ENCODE data around the gene GSN. TPM values are rescaled to one million over a fixed set of nuclear protein-coding genes. Genes with fewer than 3 reads are reported as not detected.

The GSN gene
- total RNA-seq, 1 donor from 2014 or later, result 72.1 TPM

- no peaks in the 10 kb centered on the region for H3K36me3 ChIP-seq
- no peaks in the 10 kb centered on the region for H3K9me3 ChIP-seq (ENCODE audit: low read depth)
- H3K4me2 ChIP-seq, result no peak overlapping the region
- peak; percentile 50 for DNase-seq (ENCODE audit: low spot score)
- H3K79me2 ChIP-seq (ENCODE audit: low read depth), result no peaks in the 10 kb centered on the region
- Mint-ChIP-seq H3K4me3 (peak overlapping the region; percentile 49), H3K9me3 (no peaks in the 10 kb centered on the region), H3K27me3 (ENCODE audit: insufficient read depth, low read depth) (peaks cover 5% of the 10 kb centered on the region), H3K36me3 (no peaks in the 10 kb centered on the region), H3K27ac (no peak overlapping the region), H3K4me1 (peaks cover 41% of the 10 kb centered on the region)
- no peak overlapping the region for H3K4me3 ChIP-seq
- H3K27me3 ChIP-seq, result peaks cover 6% of the 10 kb centered on the region
- no peak overlapping the region for H2AFZ ChIP-seq (replicated peaks)
- peaks cover 25% of the 10 kb centered on the region for H3K4me1 ChIP-seq
- no peaks in the 10 kb centered on the region for H4K20me1 ChIP-seq (ENCODE audit: low read depth)
- H3F3A ChIP-seq (ENCODE audit: low read depth), result peaks cover 21% of the 10 kb centered on the region
- no peak overlapping the region for H3K9ac ChIP-seq
- TF ChIP-seq EZH2 (IDR thresholded peaks at IDR 0.05) (no peak), EZH2phosphoT487 (IDR thresholded peaks at IDR 0.05) (peak; percentile 40)
- TF ChIP-seq, protein P1, sequence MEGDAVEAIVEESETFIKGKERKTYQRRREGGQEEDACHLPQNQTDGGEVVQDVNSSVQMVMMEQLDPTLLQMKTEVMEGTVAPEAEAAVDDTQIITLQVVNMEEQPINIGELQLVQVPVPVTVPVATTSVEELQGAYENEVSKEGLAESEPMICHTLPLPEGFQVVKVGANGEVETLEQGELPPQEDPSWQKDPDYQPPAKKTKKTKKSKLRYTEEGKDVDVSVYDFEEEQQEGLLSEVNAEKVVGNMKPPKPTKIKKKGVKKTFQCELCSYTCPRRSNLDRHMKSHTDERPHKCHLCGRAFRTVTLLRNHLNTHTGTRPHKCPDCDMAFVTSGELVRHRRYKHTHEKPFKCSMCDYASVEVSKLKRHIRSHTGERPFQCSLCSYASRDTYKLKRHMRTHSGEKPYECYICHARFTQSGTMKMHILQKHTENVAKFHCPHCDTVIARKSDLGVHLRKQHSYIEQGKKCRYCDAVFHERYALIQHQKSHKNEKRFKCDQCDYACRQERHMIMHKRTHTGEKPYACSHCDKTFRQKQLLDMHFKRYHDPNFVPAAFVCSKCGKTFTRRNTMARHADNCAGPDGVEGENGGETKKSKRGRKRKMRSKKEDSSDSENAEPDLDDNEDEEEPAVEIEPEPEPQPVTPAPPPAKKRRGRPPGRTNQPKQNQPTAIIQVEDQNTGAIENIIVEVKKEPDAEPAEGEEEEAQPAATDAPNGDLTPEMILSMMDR (IDR thresholded peaks at IDR 0.05), result no peak
- no peak overlapping the region for H3K27ac ChIP-seq
Measured at GRCh38 chr9:121225240-121225639, 42.7 kb upstream of the GSN start.

DNA sequence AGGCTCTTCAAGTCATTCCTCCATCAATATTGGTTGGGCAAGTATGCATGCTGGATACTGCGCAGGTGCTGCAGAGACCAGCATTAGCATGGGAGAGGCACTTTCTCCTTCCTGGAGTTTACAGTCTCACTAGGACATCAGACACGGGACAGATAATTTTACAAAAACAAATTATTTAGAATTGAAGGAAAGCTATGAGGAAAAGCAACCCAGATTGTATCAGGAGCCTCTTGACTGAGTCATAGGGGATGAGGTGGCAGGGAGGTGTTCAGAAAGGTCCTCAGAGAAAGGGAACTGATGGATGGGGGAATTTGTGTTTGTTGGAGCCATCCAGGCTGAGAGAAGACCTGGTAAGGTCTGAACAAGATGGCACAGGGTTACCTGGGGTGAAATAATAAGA, 41.8 kb upstream of the GSN start:
- Histone ChIP-seq H3K79me2 (ENCODE audit: low read depth) (no peaks in the 10 kb centered on the region), H3K27ac (no peak overlapping the region), H3K36me3 (no peaks in the 10 kb centered on the region), H3K4me2 (no peak overlapping the region), H3K9ac (no peak overlapping the region), H3K9me3 (ENCODE audit: low read depth) (no peaks in the 10 kb centered on the region), H3K4me3 (no peak overlapping the region), H3K27me3 (no peaks in the 10 kb centered on the region), H4K20me1 (ENCODE audit: low read depth) (no peaks in the 10 kb centered on the region), H3F3A (ENCODE audit: low read depth) (peaks cover 12% of the 10 kb centered on the region), H2AFZ (replicated peaks) (no peak overlapping the region), H3K4me1 (peaks cover 15% of the 10 kb centered on the region)
- H3K27me3 Mint-ChIP-seq (ENCODE audit: insufficient read depth, low read depth), result peaks cover 5% of the 10 kb centered on the region
- H3K9me3 Mint-ChIP-seq, result no peaks in the 10 kb centered on the region
- H3K36me3 Mint-ChIP-seq, result no peaks in the 10 kb centered on the region
- H3K27ac Mint-ChIP-seq, result no peak overlapping the region
- peaks cover 35% of the 10 kb centered on the region for H3K4me1 Mint-ChIP-seq
- no peak for DNase-seq (ENCODE audit: low spot score)
- no peak for TF ChIP-seq EZH2 (IDR thresholded peaks at IDR 0.05)
- no peak for TF ChIP-seq EZH2phosphoT487 (IDR thresholded peaks at IDR 0.05)
- TF ChIP-seq, protein P1 (IDR thresholded peaks at IDR 0.05), result no peak
- no peak overlapping the region for H3K4me3 Mint-ChIP-seq

GRCh38 chr9:121227862-121228261, 40.1 kb upstream of the GSN start:
- H3K27me3 ChIP-seq, result no peaks in the 10 kb centered on the region
- no peaks in the 10 kb centered on the region for H3K36me3 ChIP-seq
- H3K4me2 ChIP-seq, result no peak overlapping the region
- H3K9me3 ChIP-seq (ENCODE audit: low read depth), result no peaks in the 10 kb centered on the region
- TF ChIP-seq EZH2 (IDR thresholded peaks at IDR 0.05), result no peak
- TF ChIP-seq, protein P1 (IDR thresholded peaks at IDR 0.05), result no peak
- TF ChIP-seq EZH2phosphoT487 (IDR thresholded peaks at IDR 0.05), result no peak
- Mint-ChIP-seq H3K27me3 (ENCODE audit: insufficient read depth, low read depth) (peaks cover 2% of the 10 kb centered on the region), H3K4me1 (peaks cover 23% of the 10 kb centered on the region), H3K27ac (no peak overlapping the region), H3K9me3 (no peaks in the 10 kb centered on the region), H3K36me3 (no peaks in the 10 kb centered on the region), H3K4me3 (no peak overlapping the region)
- no peak for DNase-seq (ENCODE audit: low spot score)
- H3K4me3 ChIP-seq, result no peak overlapping the region
- H3F3A ChIP-seq (ENCODE audit: low read depth), result peaks cover 3% of the 10 kb centered on the region
- H4K20me1 ChIP-seq (ENCODE audit: low read depth), result no peaks in the 10 kb centered on the region
- H3K79me2 ChIP-seq (ENCODE audit: low read depth), result no peaks in the 10 kb centered on the region
- no peak overlapping the region for H3K9ac ChIP-seq
- no peak overlapping the region for H2AFZ ChIP-seq (replicated peaks)
- H3K4me1 ChIP-seq, result peaks cover 10% of the 10 kb centered on the region
- H3K27ac ChIP-seq, result no peak overlapping the region

Measured in neural progenitor cell (in vitro differentiated cells).